Fibroblast of pulmonary artery (primary cell): ENCODE measurements around the gene TES.

Source experiments
- DNase-seq: peaks from one replicate; pipeline ENCODE4 v3.0.0-alpha.2; 2010; ENCODE audit warnings: low read depth
- H3K4me3 ChIP-seq: replicated peaks from 2 replicates; pipeline ENCODE4 v1.5.1; 2011; ENCODE audit warnings: low read depth, mild to moderate bottlenecking, control low read depth, low read length, moderate library complexity
- CTCF ChIP-seq: IDR thresholded peaks from 2 replicates; pipeline ENCODE4 v1.5.1; 2011; ENCODE audit warnings: mild to moderate bottlenecking, control low read depth, low read length, inconsistent platforms; ENCODE audit errors: missing control alignments

TES gene

DNA sequence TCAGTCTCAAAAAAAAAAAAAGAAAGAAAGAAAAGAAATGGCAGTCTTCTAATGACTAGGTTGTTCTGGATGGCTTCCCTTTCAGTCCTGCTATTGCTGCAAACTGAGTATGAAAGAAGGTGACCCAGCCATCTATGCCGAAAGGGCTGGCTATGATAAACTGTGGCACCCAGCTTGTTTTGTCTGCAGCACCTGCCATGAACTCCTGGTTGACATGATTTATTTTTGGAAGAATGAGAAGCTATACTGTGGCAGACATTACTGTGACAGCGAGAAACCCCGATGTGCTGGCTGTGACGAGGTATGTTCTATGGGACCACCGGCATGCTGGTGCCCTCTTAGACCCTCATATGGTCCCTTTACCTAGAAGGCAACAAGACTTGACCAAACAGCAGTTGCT lies 41.3 kb downstream of the TES start:
- no peak for DNase-seq
- no peak overlapping the region for H3K4me3 ChIP-seq
- no peak for TF ChIP-seq CTCF

DNA sequence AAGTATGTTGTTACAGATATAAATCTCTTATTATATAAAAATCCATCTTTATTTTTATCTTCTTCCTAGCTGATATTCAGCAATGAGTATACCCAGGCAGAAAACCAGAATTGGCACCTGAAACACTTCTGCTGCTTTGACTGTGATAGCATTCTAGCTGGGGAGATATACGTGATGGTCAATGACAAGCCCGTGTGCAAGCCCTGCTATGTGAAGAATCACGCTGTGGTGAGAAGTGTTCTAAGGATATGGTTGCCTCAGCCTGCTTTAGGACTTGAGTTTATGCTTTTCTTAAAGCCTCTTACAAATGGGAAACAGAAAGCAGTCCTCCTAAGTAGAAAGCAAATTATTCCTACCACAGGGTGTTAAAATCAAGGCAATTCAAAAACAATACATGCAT lies 41.9 kb downstream of the TES start:
- H3K4me3 ChIP-seq, result no peak overlapping the region
- no peak for DNase-seq
- no peak for TF ChIP-seq CTCF

GRCh38 chr7:116257156-116257555 lies 46.8 kb downstream of the TES start:
- no peak for TF ChIP-seq CTCF
- DNase-seq, result no peak
- no peak overlapping the region for H3K4me3 ChIP-seq

DNA sequence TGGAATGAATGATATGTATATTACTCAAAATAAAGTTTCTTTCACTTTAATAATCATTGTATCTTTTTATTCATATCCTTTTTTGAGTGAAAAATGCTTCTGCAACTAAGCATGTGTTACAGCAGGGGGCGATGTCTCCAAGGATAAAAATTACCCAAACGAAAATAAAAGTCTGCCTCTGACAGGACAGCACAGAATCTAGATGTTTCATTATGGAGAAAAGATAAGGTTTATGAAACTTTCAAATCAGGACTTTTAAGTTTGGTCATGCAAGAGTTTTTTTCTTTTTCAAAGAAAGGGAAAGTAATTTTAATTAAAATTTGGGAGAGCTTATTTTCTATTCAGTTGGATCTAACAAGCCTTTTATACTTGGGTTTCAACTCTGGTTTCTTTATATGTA lies 48.4 kb downstream of the TES start:
- peak; percentile 71 for TF ChIP-seq CTCF
- DNase-seq, result peak; percentile 81
- H3K4me3 ChIP-seq, result no peak overlapping the region

DNA sequence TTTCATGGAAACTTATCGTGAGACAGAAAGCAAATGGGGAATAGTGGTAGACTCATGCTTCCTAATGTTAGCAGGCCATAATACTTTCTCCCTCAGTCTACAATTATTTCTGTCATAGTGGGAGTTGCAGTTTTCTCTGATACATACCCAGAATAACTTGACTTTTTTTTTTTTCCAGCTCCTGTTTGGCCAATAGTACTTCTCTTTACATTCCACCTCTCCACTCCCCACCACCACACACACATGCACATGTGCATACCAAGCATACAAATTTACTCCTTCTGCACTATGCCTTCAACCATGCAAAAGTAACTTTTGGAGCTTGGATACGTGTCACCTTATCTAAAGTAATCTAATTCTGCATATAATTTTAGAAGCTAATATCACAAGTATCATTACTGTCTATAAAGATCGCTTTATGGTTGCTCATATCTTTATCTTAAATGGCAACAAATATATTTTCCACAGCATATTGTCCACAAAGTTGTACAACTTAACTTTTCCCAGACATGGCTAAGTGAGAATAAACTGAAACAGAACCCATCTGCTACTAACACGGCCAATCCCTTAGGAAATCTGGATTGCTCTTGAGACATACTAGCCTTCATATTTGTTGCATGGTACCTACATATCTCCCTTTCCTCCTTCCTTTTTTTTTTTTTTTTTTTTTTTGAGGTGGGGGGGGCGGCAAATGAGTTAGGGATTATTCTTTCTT lies 49.0 kb downstream of the TES start:
- DNase-seq, result peak; percentile 25
- no peak overlapping the region for H3K4me3 ChIP-seq
- no peak for TF ChIP-seq CTCF

GRCh38 chr7:116259871-116260440 lies 49.6 kb downstream of the TES start:
- DNase-seq, result peak; percentile 77
- TF ChIP-seq CTCF, result no peak
- no peak overlapping the region for H3K4me3 ChIP-seq

- no peak for TF ChIP-seq CTCF
- H3K4me3 ChIP-seq, result no peak overlapping the region
- DNase-seq, result no peak
Observed at GRCh38 chr7:116261904-116262303, 51.6 kb downstream of the TES start.
